Loucy (cell line): ENCODE results near the gene STRA8.

Source experiments
- H2AFZ ChIP-seq: fragments of 200-600 bp; sonication (generic); 2 replicates; pipeline ENCODE4 v1.6.0; 2016; ENCODE audit warnings: antibody characterized with exemption, mild to moderate bottlenecking, low read length, moderate library complexity
- H3F3A ChIP-seq: fragments of 200-600 bp; 2 replicates; pipeline ENCODE4 v1.6.0; 2016; ENCODE audit warnings: antibody characterized with exemption, low read depth, mild to moderate bottlenecking
- H3K27me3 ChIP-seq: fragments of 200-600 bp; sonication (generic); 2 replicates; pipeline ENCODE4 v1.6.1; 2014; ENCODE audit warnings: low read length, mild to moderate bottlenecking; ENCODE audit not compliant: insufficient read depth, poor library complexity, severe bottlenecking
- H3K36me3 ChIP-seq: fragments of 200-600 bp; sonication (generic); 2 replicates; pipeline ENCODE4 v1.6.1; 2016; ENCODE audit warnings: low read length; ENCODE audit not compliant: insufficient read depth
- H3K4me1 ChIP-seq: fragments of 200-600 bp; sonication (generic); 2 replicates; pipeline ENCODE4 v1.5.1; 2014; ENCODE audit warnings: low read length, mild to moderate bottlenecking; ENCODE audit not compliant: insufficient read depth, poor library complexity, severe bottlenecking
- H3K4me2 ChIP-seq: fragments of 200-600 bp; sonication (generic); 2 replicates; pipeline ENCODE4 v1.6.0; 2014; ENCODE audit warnings: antibody characterized with exemption, low read length, low read depth, mild to moderate bottlenecking; ENCODE audit not compliant: poor library complexity, severe bottlenecking
- H3K4me3 ChIP-seq: fragments of 200-600 bp; sonication (generic); 2 replicates; pipeline ENCODE4 v1.5.1; 2014; ENCODE audit warnings: low read length, mild to moderate bottlenecking, mixed read lengths; ENCODE audit not compliant: poor library complexity, severe bottlenecking
- H3K79me2 ChIP-seq: fragments of 200-600 bp; sonication (generic); 2 replicates; pipeline ENCODE4 v1.6.1; 2014; ENCODE audit warnings: low read length; ENCODE audit not compliant: insufficient read depth
- H3K9ac ChIP-seq: fragments of 200-600 bp; sonication (generic); 2 replicates; pipeline ENCODE4 v1.6.0; 2014; ENCODE audit warnings: mild to moderate bottlenecking, low read depth, low read length, moderate library complexity; ENCODE audit not compliant: poor library complexity, severe bottlenecking
- H3K9me2 ChIP-seq: fragments of 200-600 bp; sonication (generic); replicated peaks from 2 replicates; pipeline ENCODE4 v1.6.1; 2016; ENCODE audit warnings: low read depth, low read length, mixed read lengths
- H3K9me3 ChIP-seq: fragments of 200-600 bp; sonication (generic); 2 replicates; pipeline ENCODE4 v1.6.1; 2014; ENCODE audit warnings: mild to moderate bottlenecking, antibody characterized with exemption, low read length, low read depth; ENCODE audit not compliant: insufficient read depth
- H4K20me1 ChIP-seq: fragments of 200-600 bp; sonication (generic); 2 replicates; pipeline ENCODE4 v1.6.0; 2014; ENCODE audit warnings: antibody characterized with exemption, low read length, mild to moderate bottlenecking; ENCODE audit not compliant: insufficient read depth, poor library complexity, severe bottlenecking
- EZH2phosphoT487 ChIP-seq: fragments of 200-600 bp; IDR thresholded peaks from 2 replicates; pipeline ENCODE4 v1.6.1; 2018; ENCODE audit warnings: antibody characterized with exemption, mild to moderate bottlenecking, moderate library complexity, borderline replicate concordance
- TF ChIP-seq, protein P1 (sequence below): fragments of 200-600 bp; sonication (generic); conservative IDR thresholded peaks from 2 replicates; pipeline ENCODE4 v1.5.1; 2014; ENCODE audit warnings: mild to moderate bottlenecking, antibody characterized with exemption, low read length

STRA8 gene

DNA sequence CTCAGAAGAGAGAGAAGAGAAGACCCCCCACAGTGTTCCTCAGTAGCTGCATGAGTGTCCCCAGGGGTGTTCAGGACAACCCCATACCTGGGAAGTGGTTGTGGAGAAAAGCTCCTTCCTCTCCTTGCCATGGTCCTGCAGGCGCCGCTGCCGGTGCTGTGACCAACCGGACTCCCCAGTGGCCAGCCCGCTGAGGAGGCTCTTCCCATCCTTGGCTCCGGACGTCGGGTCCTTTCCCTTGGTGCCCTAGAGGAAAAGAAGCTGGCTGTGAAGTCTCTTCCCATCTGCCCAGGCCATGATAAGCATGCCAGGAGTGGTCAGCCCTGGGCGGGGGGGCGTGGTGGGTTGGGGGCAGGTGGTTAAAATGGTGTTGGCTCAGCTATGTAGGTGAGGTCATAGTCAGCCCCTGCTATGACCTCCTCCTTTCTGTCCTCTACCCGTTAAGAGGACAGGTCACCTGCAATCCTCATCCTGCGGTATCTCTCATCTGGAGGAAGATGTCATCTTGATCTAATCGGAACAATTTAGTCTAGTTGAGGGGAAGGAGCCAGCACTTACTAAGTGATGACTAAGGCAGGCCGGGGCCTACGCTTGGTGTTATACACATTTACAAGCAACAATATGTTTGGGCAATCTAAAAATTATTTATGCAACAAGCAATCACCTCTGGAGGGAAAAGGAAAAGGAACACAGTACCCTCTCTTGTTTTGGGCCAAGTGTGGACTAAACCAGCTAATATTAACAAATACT lies 35.6 kb upstream of the STRA8 start:
- Histone ChIP-seq H3K27me3 (no peaks in the 10 kb centered on the region), H2AFZ (no peak overlapping the region), H3K9me3 (no peaks in the 10 kb centered on the region), H3K9me2 (no peaks in the 10 kb centered on the region), H3K4me1 (no peaks in the 10 kb centered on the region), H3K4me2 (no peak overlapping the region), H3K79me2 (no peaks in the 10 kb centered on the region), H4K20me1 (no peaks in the 10 kb centered on the region), H3K36me3 (no peaks in the 10 kb centered on the region; the same call in 1 of the 2 replicates), H3K9ac (no peak overlapping the region), H3F3A (no peaks in the 10 kb centered on the region), H3K4me3 (no peak overlapping the region)
- TF ChIP-seq, protein P1, sequence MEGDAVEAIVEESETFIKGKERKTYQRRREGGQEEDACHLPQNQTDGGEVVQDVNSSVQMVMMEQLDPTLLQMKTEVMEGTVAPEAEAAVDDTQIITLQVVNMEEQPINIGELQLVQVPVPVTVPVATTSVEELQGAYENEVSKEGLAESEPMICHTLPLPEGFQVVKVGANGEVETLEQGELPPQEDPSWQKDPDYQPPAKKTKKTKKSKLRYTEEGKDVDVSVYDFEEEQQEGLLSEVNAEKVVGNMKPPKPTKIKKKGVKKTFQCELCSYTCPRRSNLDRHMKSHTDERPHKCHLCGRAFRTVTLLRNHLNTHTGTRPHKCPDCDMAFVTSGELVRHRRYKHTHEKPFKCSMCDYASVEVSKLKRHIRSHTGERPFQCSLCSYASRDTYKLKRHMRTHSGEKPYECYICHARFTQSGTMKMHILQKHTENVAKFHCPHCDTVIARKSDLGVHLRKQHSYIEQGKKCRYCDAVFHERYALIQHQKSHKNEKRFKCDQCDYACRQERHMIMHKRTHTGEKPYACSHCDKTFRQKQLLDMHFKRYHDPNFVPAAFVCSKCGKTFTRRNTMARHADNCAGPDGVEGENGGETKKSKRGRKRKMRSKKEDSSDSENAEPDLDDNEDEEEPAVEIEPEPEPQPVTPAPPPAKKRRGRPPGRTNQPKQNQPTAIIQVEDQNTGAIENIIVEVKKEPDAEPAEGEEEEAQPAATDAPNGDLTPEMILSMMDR, result no peak
- no peak for TF ChIP-seq EZH2phosphoT487

- Histone ChIP-seq H3K9me3 (no peaks in the 10 kb centered on the region), H2AFZ (no peak overlapping the region), H3K79me2 (no peaks in the 10 kb centered on the region), H3K9me2 (no peaks in the 10 kb centered on the region), H3K9ac (no peak overlapping the region), H3K4me1 (peaks cover 3% of the 10 kb centered on the region), H3K4me2 (no peak overlapping the region), H3F3A (no peaks in the 10 kb centered on the region), H3K27me3 (no peaks in the 10 kb centered on the region), H4K20me1 (no peaks in the 10 kb centered on the region), H3K36me3 (no peaks in the 10 kb centered on the region; the same call in 1 of the 2 replicates), H3K4me3 (no peak overlapping the region)
- TF ChIP-seq, protein P1, result no peak
- no peak for TF ChIP-seq EZH2phosphoT487
Measured at GRCh38 chr7:135199439-135199838, 34.2 kb upstream of the STRA8 start.

GRCh38 chr7:135200821-135201331 lies 32.8 kb upstream of the STRA8 start:
- H3K4me3 ChIP-seq, result no peak overlapping the region
- no peaks in the 10 kb centered on the region for H3K79me2 ChIP-seq
- H3K4me1 ChIP-seq, result peaks cover 3% of the 10 kb centered on the region
- no peaks in the 10 kb centered on the region for H4K20me1 ChIP-seq
- no peaks in the 10 kb centered on the region for H3K9me2 ChIP-seq
- no peaks in the 10 kb centered on the region for H3K27me3 ChIP-seq
- H2AFZ ChIP-seq, result no peak overlapping the region
- TF ChIP-seq, protein P1, result no peak
- no peak for TF ChIP-seq EZH2phosphoT487
- no peak overlapping the region for H3K4me2 ChIP-seq
- no peak overlapping the region for H3K9ac ChIP-seq
- no peaks in the 10 kb centered on the region for H3K9me3 ChIP-seq
- H3K36me3 ChIP-seq, result no peaks in the 10 kb centered on the region; the same call in 1 of the 2 replicates
- no peaks in the 10 kb centered on the region for H3F3A ChIP-seq
